ENCODE measurements around the gene GPBAR1.

Gene GPBAR1

DNA sequence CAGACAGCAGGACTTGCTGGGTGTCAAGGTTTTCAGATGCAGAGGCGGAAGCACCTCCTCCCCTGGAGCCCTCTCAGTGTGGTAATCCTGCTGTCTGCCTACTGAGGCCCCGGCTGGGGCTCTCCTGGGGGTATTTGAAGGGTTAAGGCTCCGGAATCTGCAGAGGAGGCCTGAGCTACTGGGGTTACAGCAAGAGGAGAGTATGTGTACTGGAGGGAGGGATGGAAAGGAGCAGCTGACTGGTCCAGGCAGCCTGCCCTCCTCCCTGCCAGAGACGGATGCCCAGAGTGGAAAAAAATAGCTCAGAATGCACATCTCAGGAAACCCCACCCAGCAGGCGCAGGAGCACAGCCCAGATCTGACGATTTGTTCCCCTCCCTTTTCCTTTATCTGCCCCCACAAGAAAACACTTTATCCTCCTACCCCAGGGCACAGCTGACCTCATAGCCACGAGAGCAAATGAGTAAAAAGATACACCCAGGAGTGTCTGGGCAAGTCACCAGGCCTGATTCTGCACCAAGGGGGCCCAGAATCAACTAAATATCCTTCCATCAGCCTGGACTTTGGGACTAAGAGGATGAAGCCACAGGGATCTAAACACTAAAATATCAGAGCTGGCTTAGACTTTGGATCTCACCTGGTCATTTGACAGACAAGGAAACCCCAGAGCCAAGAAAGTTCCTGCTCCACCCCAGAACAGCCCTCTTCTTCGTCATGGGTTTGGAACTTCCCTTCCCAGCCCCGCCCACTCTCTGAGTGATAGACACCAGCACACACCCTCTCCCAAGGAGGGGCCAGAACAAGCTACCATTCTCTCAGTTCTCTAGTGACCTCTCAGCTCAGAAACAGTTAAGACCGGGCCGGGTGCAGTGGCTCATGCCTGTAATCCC lies 26.0 kb downstream of the GPBAR1 start:
- peak; percentile 96 for DNase-seq

DNA sequence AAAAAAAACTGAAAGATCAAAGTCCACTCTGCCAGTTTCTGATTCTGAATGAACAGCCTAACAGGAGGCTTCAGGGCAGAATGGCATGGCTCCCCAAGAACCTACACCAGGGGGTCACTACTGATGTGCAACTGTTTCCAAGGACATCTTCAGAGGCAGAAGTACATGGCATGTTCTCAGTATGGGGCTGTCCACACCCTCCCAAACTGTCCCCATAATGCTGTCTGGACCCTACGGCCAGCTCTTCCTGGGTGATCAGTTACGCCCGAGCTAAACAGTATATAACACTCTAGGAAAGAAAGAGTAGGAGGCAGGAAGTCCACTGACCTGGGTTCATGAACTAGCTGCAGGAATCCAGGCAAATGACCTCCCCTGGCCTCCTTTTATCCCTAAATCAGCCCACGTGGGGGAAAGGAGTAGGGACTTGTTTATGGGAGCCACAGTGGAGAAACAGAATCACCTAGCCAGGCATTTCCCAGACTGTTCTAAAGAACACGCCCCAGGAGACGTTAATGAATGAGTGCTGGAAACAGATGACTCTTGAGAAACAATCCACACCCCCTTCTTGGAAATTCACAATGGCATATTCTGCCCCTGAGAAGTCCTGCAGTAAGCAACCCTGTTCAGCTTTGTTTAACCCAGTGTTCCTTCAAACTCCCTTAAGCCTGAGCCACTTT lies 29.0 kb downstream of the GPBAR1 start:
- no peak for DNase-seq

- DNase-seq, result no peak
Observed at GRCh38 chr2:218290316-218291261, 29.8 kb downstream of the GPBAR1 start.

- DNase-seq, result peak; percentile 24
Observed at GRCh38 chr2:218291318-218292047, 30.7 kb downstream of the GPBAR1 start.

DNA sequence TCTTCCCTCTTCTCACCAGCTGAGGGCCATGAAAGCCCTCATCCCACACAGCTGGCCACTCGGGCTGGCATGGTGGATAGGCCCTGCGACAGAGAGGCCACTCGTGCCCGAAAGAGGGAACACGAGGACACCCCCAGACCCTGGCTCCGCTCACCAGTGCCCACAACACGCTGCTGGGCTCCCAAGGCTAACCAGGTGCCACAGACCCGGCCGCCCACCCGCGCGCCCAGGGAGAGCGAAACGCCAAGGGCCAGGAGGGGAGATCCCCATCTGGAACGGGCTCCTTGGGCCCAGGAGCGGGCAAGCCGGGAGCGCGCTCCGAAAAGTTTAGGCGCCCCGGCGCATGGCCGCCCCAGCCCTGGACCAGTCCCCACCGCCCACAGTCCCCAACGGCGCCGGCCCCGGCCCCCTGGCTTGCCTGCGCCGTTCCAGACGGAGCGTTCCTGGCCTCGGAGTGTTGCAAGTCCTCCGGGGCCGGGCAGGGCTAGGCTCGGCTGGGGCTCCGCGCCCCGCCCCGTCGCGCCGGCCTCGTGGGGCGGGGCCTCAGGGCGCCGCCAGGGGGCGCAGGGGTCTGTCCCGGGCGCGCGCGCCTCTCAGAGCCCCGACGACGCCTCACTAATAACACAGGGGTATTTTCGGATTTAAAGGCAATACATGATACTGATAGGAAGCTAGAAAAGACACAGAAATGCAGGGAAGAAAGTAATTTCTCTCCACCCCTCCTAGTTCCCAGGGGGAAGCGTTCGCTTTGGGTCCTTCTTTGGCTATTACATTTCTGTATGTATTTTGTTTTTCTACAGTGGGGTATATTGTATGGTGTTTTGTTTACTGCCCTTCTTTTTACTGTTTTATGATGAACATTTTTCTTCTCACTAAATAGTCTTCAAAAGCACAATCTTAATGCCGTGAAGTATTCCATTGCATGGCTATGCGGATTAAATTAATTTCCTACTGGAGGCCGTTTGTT lies 31.5 kb downstream of the GPBAR1 start, which contains the start of gene TMBIM1:
Gene TMBIM1 (minus strand): TSS at position 456 of the 967 bp plus-strand sequence. CDS start 10,362 bp downstream, outside the sequence.
- peak; percentile 73 for DNase-seq

DNA sequence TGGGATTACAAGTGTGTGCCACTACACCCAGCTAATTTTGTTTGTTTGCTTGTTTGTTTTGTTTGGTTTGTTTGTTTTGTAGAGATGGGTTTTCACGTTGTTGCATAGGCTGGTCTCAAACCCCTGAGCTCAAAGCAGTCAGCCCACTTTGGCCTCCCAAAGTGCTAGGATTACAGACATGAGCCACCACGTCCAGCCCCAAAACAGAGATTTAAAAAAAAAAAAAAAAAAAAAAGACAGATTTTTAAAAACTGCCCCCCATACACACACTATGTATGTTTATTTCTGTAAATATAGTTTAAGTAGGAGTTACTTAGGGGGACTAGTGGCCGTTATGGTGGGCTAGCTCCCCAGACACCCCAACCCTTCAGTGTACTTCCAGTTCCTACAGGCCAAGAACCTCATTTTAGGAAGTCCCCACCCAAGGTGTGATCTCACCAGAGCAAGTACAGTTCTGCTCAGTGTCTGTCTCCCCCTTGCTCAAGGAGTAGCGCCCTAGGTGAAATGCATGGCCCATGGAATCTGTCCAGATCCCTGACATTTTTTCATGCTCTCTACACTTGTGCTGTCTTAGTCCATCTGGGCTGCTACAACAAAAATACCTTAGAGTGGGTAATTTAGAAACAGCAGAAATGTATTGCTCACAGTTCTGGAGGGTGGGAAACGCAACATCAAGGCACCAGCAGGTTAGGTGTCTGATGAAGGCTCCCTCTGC lies 33.1 kb downstream of the GPBAR1 start:
- DNase-seq, result no peak

DNA sequence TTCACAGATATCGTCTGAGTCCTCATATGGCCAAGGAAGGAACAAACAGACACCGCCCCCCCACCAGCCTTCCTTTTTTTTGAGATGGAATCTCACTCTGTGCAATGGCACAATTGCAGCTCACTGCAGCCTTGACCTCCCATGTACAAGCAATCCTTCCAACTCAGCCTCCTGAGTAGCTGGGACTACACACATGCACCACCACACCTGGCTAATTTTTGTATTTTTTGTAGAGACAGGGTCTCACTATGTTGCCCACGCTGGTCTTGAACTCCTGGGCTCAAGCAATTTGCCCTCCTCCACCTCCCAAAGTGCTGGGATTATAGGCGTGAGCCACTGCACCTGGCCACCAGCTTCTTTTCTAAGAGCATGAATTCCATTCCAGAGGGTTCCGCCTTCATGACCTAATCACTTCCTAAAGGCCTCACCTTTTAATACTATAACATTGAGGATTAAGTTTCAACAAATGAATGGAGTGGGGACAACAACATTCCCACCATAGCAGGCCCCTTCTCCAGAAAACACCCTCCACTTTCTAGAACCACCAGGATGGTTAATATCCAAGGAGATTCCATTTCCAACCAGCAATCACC lies 33.7 kb downstream of the GPBAR1 start:
- DNase-seq, result no peak

DNA sequence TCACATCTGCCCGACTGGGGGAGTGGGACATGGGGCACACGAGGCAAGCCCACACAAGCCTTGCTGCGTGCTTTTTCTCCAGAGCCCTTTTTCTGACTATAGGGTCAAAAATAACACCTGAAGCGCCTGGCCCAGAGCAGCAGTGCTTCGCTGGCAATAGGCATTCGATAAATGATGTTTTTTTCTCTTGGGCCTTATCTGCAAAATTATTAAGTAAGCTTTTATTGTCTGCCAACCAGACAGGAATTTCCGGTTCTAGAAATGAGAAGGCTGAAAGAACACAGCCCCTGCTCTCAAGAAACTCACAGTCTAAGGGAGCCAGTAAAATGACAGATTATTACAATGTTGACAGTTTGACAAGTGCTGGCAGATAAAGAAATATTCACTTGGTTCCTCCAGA lies 34.2 kb downstream of the GPBAR1 start:
- no peak for DNase-seq

GRCh38 chr2:218296200-218296599 lies 35.4 kb downstream of the GPBAR1 start:
- no peak for DNase-seq

DNA sequence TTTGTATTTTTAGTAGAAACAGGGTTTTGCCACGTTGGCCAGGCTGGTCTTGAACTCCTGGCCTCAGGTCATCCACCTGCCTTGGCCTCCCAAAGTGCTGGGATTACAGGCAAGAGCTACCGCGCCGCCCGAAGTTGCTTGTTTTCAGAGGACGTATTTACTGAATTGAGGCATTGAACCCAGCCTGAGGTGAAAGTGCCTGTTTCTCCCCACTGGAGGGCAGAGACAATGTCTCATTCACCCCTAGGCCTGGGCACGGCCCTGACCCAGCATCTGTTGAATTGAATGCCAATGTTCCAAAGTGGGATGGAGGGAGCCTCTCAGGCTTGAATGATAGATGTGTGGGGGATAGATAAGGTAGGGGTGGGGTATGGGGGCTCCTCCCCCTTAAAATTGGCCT lies 36.0 kb downstream of the GPBAR1 start:
- no peak for DNase-seq

DNA sequence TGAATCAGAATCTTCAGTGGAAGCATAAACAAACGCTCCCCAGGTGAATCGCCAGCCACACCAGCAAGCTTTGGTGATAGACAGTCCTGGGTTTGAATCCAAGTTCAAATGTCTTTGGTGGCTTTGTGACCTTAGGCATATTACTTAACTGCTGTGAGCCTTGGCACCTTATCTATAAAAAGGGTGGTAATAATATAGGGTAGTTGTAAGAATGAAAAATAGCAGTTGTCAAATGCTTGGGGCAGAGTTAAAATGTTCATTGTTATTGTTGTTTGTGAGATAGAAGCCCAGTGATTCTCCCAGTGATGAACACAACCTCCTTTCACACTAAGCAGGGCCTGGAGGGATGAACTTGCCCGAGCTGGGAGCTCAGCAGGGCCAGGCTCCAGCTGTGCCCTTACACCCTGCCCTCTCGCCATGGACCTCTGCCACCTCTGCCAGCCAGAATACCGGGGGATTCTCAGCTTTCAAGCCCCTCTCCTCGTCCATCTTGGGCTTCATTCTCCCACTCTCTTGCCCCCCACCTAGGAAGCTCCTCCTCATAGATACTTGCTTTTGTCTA lies 37.6 kb downstream of the GPBAR1 start:
- no peak for DNase-seq

- no peak for DNase-seq
Observed at GRCh38 chr2:218300141-218300540, 39.3 kb downstream of the GPBAR1 start.

GRCh38 chr2:218301176-218301819 lies 40.5 kb downstream of the GPBAR1 start:
- peak; percentile 73 for DNase-seq

GRCh38 chr2:218305383-218305782 lies 44.6 kb downstream of the GPBAR1 start:
- no peak for DNase-seq

- DNase-seq, result no peak
Observed at GRCh38 chr2:218306184-218306920, 45.5 kb downstream of the GPBAR1 start.

GRCh38 chr2:218307415-218308090 lies 46.7 kb downstream of the GPBAR1 start:
- no peak for DNase-seq

DNA sequence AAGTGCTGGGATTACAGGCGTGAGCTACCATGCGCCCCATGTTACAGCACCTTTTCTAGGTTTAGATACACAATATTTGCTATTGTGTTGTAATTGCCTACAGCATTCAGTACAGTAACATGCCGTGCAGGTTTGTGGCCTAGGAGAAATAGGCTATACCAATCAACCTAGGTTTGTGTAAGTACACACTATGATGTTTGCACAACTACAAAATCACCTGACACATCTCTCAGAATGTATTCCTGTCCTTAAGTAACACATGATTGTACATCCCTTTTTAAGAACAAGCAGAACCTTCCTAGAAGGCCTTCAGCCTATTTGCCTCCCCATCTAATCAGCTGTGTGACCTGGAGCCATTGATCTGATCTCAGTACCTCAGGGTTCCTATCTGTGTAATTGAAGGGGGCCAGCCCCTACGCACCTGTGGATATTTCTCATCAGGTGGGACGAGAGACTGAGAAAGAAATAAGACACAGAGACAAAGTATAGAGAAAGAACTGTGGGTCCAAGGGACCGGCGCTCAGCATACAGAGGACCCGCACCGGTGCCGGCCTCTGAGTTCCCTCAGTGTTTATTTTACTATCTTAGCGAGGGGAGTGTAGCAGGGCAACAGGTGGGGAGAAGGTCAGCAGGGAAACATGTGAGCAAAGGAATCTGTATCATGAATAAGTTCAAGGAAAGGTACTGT lies 50.2 kb downstream of the GPBAR1 start:
- DNase-seq, result no peak

Data from fibroblast of skin of back (primary cell).